IgD-negative memory B cell (primary cell): ENCODE measurements around the gene MAML3. TPM values are rescaled to one million over a fixed set of nuclear protein-coding genes. Genes with fewer than 3 reads are reported as not detected.

ENCODE experiments used
- H3K27ac Mint-ChIP-seq, 3 donors: one replicate each; pipeline ENCODE4 v1.8.0; 2020 to 2022; ENCODE audit warnings: mild to moderate bottlenecking in 3 of 3, mixed read lengths in 3 of 3, moderate library complexity in 1 of 3
- H3K27me3 Mint-ChIP-seq: one replicate; pipeline ENCODE4 v1.8.0; 2021; ENCODE audit warnings: mixed read lengths
- H3K36me3 Mint-ChIP-seq: one replicate; pipeline ENCODE4 v1.8.0; 2020; ENCODE audit warnings: mild to moderate bottlenecking, mixed read lengths
- H3K4me1 Mint-ChIP-seq, 3 donors: one replicate each; pipeline ENCODE4 v1.8.0; 2020 to 2022; ENCODE audit warnings: mixed read lengths in 3 of 3, mild to moderate bottlenecking in 1 of 3
- H3K4me3 Mint-ChIP-seq, 4 donors: one replicate each; pipeline ENCODE4 v1.8.0; 2020 to 2022; ENCODE audit warnings: mild to moderate bottlenecking in 4 of 4, mixed read lengths in 4 of 4, moderate library complexity in 3 of 4
- H3K9me3 Mint-ChIP-seq, 3 donors: one replicate each; pipeline ENCODE4 v1.8.0; 2020 to 2021; ENCODE audit warnings: mixed read lengths in 3 of 3, mild to moderate bottlenecking in 1 of 3
- polyA plus RNA-seq: library from polyadenylated mRNA; unstranded; fragments of 300-500 nt; fragmentation: Illumina TruSeq; gene quantifications from one replicate; pipeline ENCODE4 v1.2.3, GENCODE V29; 2021

MAML3 gene
- polyA plus RNA-seq, 1 donor from 2014 or later, result 0.03 TPM

- H3K27me3 Mint-ChIP-seq, result peaks cover 1% of the 10 kb centered on the region
- H3K27ac Mint-ChIP-seq, result no peak overlapping the region
- H3K4me1 Mint-ChIP-seq, result no peaks in the 10 kb centered on the region
- no peak overlapping the region for H3K4me3 Mint-ChIP-seq
- no peaks in the 10 kb centered on the region for H3K36me3 Mint-ChIP-seq
- H3K9me3 Mint-ChIP-seq, result peaks cover 0 to 3% (median 0%) of the 10 kb centered on the region in 3 donors
These were observed 313.2 kb downstream of the MAML3 start for GRCh38 chr4:139840773-139841172.

DNA sequence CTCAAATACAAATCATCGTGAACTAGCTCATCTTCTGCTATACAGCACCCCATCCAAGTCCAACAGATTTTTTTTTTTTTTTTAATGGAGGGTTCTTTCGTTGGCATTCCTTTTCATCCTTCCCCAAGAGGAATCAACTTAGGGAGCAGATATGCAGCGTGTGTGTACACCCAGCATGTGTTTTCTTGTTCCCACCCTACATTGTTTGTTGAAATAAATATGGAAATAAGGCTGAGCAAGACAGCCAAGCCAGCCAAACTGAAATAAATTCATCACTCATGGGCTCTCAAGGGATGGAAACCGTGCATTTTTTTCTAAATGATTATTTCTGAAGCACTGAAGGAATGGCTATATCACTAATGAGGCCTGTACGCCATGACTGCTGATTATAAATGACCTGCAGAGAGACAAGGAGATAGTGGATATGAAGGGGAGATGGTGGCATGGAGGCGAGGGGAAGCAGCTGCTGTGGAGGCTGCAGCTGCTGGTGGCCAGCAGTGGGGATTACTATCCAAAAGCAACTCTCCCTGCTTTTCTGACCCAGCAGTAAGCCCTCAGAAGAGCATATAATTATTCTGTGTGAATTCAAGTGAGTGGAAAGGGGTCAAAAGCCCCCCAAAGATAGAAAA, 314.5 kb downstream of the MAML3 start:
- no peaks in the 10 kb centered on the region for H3K4me1 Mint-ChIP-seq
- no peak overlapping the region for H3K27ac Mint-ChIP-seq
- peaks cover 1% of the 10 kb centered on the region for H3K27me3 Mint-ChIP-seq
- no peaks in the 10 kb centered on the region for H3K36me3 Mint-ChIP-seq
- no peaks in the 10 kb centered on the region for H3K9me3 Mint-ChIP-seq
- H3K4me3 Mint-ChIP-seq, result no peak overlapping the region

- no peak overlapping the region for H3K4me3 Mint-ChIP-seq
- no peaks in the 10 kb centered on the region for H3K36me3 Mint-ChIP-seq
- no peaks in the 10 kb centered on the region for H3K9me3 Mint-ChIP-seq
- H3K27me3 Mint-ChIP-seq, result peaks cover 1% of the 10 kb centered on the region
- H3K4me1 Mint-ChIP-seq, result no peaks in the 10 kb centered on the region
- no peak overlapping the region for H3K27ac Mint-ChIP-seq
These were observed 315.2 kb downstream of the MAML3 start for GRCh38 chr4:139838811-139839210.

DNA sequence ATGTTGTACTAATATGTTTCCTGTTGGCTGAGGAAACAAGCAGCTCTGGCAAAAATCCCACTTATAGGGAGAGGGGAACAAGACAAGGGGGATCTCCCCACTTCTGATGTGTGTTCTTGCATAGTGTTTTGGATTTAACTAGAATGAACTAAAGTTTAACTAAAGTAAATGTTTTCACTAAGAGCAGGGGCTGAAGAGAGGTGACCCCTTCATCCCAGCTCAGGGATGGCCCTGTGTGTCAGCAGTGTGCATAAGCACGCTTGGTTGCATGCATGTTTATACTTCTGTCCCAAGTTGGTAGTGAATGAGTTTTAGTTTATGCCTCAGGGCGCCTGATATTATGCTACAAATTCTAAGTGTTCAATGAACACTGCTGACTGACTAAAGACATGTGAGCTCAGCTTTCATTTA, 319.0 kb downstream of the MAML3 start:
- Mint-ChIP-seq H3K27ac (no peak overlapping the region), H3K9me3 (no peaks in the 10 kb centered on the region), H3K36me3 (no peaks in the 10 kb centered on the region), H3K4me3 (no peak overlapping the region), H3K4me1 (no peaks in the 10 kb centered on the region), H3K27me3 (peaks cover 3% of the 10 kb centered on the region)

- Mint-ChIP-seq H3K36me3 (no peaks in the 10 kb centered on the region), H3K9me3 (no peaks in the 10 kb centered on the region), H3K4me3 (no peak overlapping the region), H3K27ac (no peak overlapping the region), H3K27me3 (peaks cover 2% of the 10 kb centered on the region), H3K4me1 (no peaks in the 10 kb centered on the region)
These were observed 319.7 kb downstream of the MAML3 start for GRCh38 chr4:139834226-139834662.

GRCh38 chr4:139833151-139833910, 320.7 kb downstream of the MAML3 start:
- Mint-ChIP-seq H3K4me3 (no peak overlapping the region), H3K36me3 (no peaks in the 10 kb centered on the region), H3K27ac (no peak overlapping the region), H3K9me3 (no peaks in the 10 kb centered on the region), H3K27me3 (peaks cover 2% of the 10 kb centered on the region), H3K4me1 (no peaks in the 10 kb centered on the region)

GRCh38 chr4:139828966-139829664, 324.9 kb downstream of the MAML3 start:
- Mint-ChIP-seq H3K4me1 (no peaks in the 10 kb centered on the region), H3K36me3 (no peaks in the 10 kb centered on the region), H3K27ac (no peak overlapping the region)

DNA sequence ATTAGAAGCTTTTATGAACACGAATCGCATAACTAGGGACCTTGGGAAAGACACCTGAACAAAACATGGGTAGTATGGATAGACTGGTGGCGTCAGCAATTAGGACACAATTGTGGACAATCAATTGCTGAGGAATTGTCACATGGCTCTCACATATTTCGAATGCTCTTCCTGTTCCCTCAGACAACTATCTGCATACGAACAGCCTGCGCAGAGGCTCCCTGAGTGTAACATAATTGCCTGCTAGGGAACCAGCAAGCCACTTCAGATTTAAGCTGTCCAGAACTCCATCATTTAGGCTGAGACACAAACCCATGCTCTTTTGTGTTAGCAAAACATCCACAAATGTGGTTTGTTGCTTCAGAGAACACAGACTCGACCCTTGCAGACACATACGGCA, 327.6 kb downstream of the MAML3 start:
- Mint-ChIP-seq H3K9me3 (peaks cover 0 to 2% (median 0%) of the 10 kb centered on the region in 3 donors), H3K27me3 (peaks cover 8% of the 10 kb centered on the region), H3K4me3 (no peak overlapping the region), H3K27ac (no peak overlapping the region), H3K4me1 (no peaks in the 10 kb centered on the region), H3K36me3 (no peaks in the 10 kb centered on the region)

More at GRCh38 chr4:139828966-139829664, 324.9 kb downstream of the MAML3 start:
- Mint-ChIP-seq H3K27me3 (peaks cover 10% of the 10 kb centered on the region), H3K9me3 (no peaks in the 10 kb centered on the region), H3K4me3 (peak overlapping the region in 1 of 4 donors; percentile 67)

- Mint-ChIP-seq H3K9me3 (peaks cover 0 to 2% (median 0%) of the 10 kb centered on the region in 3 donors), H3K4me3 (no peak overlapping the region), H3K4me1 (no peaks in the 10 kb centered on the region), H3K27ac (no peak overlapping the region), H3K36me3 (no peaks in the 10 kb centered on the region), H3K27me3 (peaks cover 8% of the 10 kb centered on the region)
These were observed 328.4 kb downstream of the MAML3 start for GRCh38 chr4:139825523-139826014.

DNA sequence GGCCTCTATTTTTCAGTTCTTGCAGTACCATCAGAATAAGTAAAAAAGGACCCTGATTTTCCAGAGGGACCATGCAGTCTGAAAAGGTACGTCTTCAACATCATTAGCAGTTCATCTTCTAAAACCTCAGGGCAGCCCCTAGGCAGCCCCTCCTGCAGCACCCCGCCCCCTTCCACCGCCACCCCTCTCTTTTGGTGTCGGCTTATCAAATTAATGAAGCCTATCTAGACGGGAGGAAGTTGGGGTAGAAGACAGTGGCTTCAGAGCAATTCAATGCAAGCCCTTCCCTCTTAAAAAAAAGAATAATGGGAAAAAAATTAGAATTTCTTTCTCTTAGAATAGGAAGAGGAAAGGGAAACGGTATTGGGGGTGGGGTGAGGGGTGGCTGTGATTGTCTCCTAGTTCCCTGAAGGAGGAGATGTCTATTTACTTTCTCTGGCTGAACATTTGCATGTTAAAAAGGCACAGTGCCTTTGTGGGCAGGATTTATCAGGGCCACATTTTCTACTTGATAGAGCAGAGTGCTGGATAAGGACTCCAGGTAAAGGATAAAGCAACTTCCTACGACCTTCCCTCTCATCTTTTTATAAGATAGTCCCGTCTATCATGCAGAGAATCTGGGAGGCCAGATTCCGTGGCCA, 329.0 kb downstream of the MAML3 start:
- Mint-ChIP-seq H3K36me3 (no peaks in the 10 kb centered on the region), H3K27me3 (peaks cover 8% of the 10 kb centered on the region), H3K9me3 (peaks cover 0 to 2% (median 0%) of the 10 kb centered on the region in 3 donors), H3K27ac (no peak overlapping the region), H3K4me3 (no peak overlapping the region), H3K4me1 (no peaks in the 10 kb centered on the region)

DNA sequence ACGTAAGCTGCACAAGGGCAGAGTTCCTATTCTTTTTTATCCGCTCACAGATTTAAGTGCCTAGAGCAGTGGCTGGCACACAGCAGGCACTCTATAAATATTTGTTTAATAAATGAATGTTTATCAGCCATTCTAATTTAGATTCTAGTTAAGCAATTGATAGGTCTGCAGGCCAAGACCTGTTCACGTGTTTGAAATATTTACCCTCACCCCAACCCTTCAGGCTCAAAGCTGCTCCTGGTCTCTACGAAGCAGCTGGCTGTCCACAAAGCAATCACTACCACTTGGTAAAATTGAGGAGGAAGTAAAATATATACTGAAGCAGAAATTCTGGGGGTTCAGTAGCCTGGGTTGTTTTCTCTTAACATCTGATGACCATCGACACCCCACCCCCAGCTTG, 330.2 kb downstream of the MAML3 start:
- Mint-ChIP-seq H3K36me3 (no peaks in the 10 kb centered on the region), H3K4me1 (no peaks in the 10 kb centered on the region), H3K9me3 (peaks cover 0 to 2% (median 0%) of the 10 kb centered on the region in 3 donors), H3K4me3 (no peak overlapping the region), H3K27me3 (peaks cover 8% of the 10 kb centered on the region), H3K27ac (no peak overlapping the region)

DNA sequence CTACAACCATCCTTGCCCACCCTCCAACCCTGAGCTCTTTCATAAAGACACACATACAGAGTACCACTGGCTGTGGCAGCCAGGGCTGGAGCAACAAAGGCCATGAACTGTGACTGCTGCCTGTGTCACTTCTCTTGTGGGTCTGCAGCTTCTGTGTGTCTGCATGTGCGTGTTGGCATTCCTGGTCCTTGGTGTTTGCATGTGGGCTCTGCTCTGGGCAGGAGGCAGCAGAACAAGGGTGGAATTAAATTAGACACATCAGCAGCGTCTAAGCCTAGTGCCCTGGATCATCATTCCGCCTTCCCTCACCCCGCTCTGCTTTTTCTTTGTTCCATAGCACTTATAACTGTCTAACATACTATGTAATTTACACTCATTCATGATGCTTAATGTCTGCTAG, 330.6 kb downstream of the MAML3 start:
- Mint-ChIP-seq H3K4me3 (no peak overlapping the region), H3K27me3 (peaks cover 8% of the 10 kb centered on the region), H3K36me3 (no peaks in the 10 kb centered on the region), H3K9me3 (peaks cover 0 to 2% (median 0%) of the 10 kb centered on the region in 3 donors), H3K27ac (no peak overlapping the region), H3K4me1 (no peaks in the 10 kb centered on the region)

- H3K27me3 Mint-ChIP-seq, result peaks cover 8% of the 10 kb centered on the region
- no peak overlapping the region for H3K4me3 Mint-ChIP-seq
- H3K27ac Mint-ChIP-seq, result no peak overlapping the region
- no peaks in the 10 kb centered on the region for H3K36me3 Mint-ChIP-seq
- peaks cover 0 to 2% (median 0%) of the 10 kb centered on the region in 3 donors for H3K9me3 Mint-ChIP-seq
- H3K4me1 Mint-ChIP-seq, result no peaks in the 10 kb centered on the region
These were observed 331.6 kb downstream of the MAML3 start for GRCh38 chr4:139822391-139822790.

- Mint-ChIP-seq H3K4me1 (peaks cover 0 to 4% (median 0%) of the 10 kb centered on the region in 3 donors), H3K36me3 (no peaks in the 10 kb centered on the region), H3K9me3 (peaks cover 0 to 2% (median 0%) of the 10 kb centered on the region in 3 donors), H3K27ac (no peak overlapping the region), H3K4me3 (no peak overlapping the region), H3K27me3 (peaks cover 3% of the 10 kb centered on the region)
These were observed 334.9 kb downstream of the MAML3 start for GRCh38 chr4:139819082-139819481.
